Thyroid gland (tissue), 4 donors: ENCODE measurements around the gene LRRC4C. TPM values are rescaled to one million over a fixed set of nuclear protein-coding genes. Genes with fewer than 3 reads are reported as not detected.

Experiments
- DNase-seq, 2 donors: peaks; one replicate each; pipeline ENCODE4 v3.0.0-alpha.2; 2019
- H3K27ac ChIP-seq, 3 donors: fragments of 200-600 bp; sonication (generic); 1 replicate in 2 of 3; 2 replicates in 1 of 3; pipeline ENCODE4 v1.5.1; 2016 to 2019; ENCODE audit warnings: mild to moderate bottlenecking in 1 of 3, moderate library complexity in 1 of 3
- H3K27me3 ChIP-seq: fragments of 200-600 bp; sonication (generic); one replicate; pipeline ENCODE4 v1.5.1; 2019
- H3K36me3 ChIP-seq, 2 donors: fragments of 200-600 bp; sonication (generic); one replicate each; pipeline ENCODE4 v1.5.1; 2016 to 2019
- H3K4me1 ChIP-seq, 2 donors: fragments of 200-600 bp; sonication (generic); one replicate each; pipeline ENCODE4 v1.5.1; 2017 to 2019
- H3K4me3 ChIP-seq, 3 donors: fragments of 200-600 bp; sonication (generic); replicated peaks in 1 of 3; 1 replicate in 2 of 3; 2 replicates in 1 of 3; pipeline ENCODE4 v1.5.1; 2016; ENCODE audit warnings: mild to moderate bottlenecking in 1 of 3
- H3K9me3 ChIP-seq: fragments of 200-600 bp; sonication (generic); one replicate; pipeline ENCODE4 v1.5.1; 2017
- CTCF ChIP-seq, 6 experiments: fragments of 200-600 bp in 3 of 6; fragments of 450-650 bp in 3 of 6; sonication (generic) in 3 of 6; IDR thresholded peaks; one replicate each; pipeline ENCODE4 v1.5.1; 2016 to 2019; ENCODE audit warnings: antibody characterized with exemption in 6 of 6, mild to moderate bottlenecking in 2 of 6, inconsistent platforms in 1 of 6, moderate library complexity in 1 of 6
- POLR2A ChIP-seq, 2 donors: fragments of 450-650 bp; IDR thresholded peaks; one replicate each; pipeline ENCODE4 v1.6.1; 2017; ENCODE audit warnings: antibody characterized with exemption in 2 of 2, mild to moderate bottlenecking in 2 of 2, moderate library complexity in 1 of 2
- WGBS, 2 donors: methylation state at CpG; one replicate each; pipeline ENCODE4 v1.1.5; 2017; 5-methylcytosine and 5-hydroxymethylcytosine counted together
- intact Hi-C: fragments of 100-400 bp; cut with DNase I; formaldehyde crosslinking; loops from one replicate; pipeline ENCODE4 v1.15.1; 2023
- total RNA-seq, 4 donors: library from RNA; depleted of rRNA; stranded (reverse); fragments of >200 nt; gene quantifications; one replicate each; pipeline ENCODE4 v1.2.3, GENCODE V29; 2016

Gene LRRC4C
- total RNA-seq, 4 donors from 2014 or later: 4.6 to 13.9 (median 7.8) TPM

- Histone ChIP-seq H3K36me3 (no peaks in the 10 kb centered on the region), H3K27me3 (no peaks in the 10 kb centered on the region), H3K4me3 (peak overlapping the region in 1 of 3 donors; percentile 11), H3K9me3 (no peaks in the 10 kb centered on the region), H3K27ac (no peak overlapping the region), H3K4me1 (peaks cover 9 to 28% of the 10 kb centered on the region in 2 donors)
- 27 to 32% methylated on average over 7 of the region's 7 CpGs for WGBS, 2 donors
- TF ChIP-seq CTCF (IDR thresholded peaks at IDR 0.05) (no peak), POLR2A (IDR thresholded peaks at IDR 0.05) (no peak)
- DNase-seq: no peak
- intact Hi-C loops: no loop called here
Measured at GRCh38 chr11:41458641-41459040, 811 bp downstream of the LRRC4C start.

GRCh38 chr11:41458154-41458553 lies 1.3 kb downstream of the LRRC4C start:
- H3K4me3 ChIP-seq: no peak overlapping the region
- H3K9me3 ChIP-seq: no peaks in the 10 kb centered on the region
- intact Hi-C loops: no loop called here
- H3K4me1 ChIP-seq: peaks cover 9 to 28% of the 10 kb centered on the region in 2 donors
- no peak for TF ChIP-seq POLR2A (IDR thresholded peaks at IDR 0.05)
- no peak for TF ChIP-seq CTCF (IDR thresholded peaks at IDR 0.05)
- DNase-seq: no peak
- H3K36me3 ChIP-seq: no peaks in the 10 kb centered on the region
- no peaks in the 10 kb centered on the region for H3K27me3 ChIP-seq
- 29% methylated on average over 4 of the region's 4 CpGs for WGBS, 2 donors
- H3K27ac ChIP-seq: peak overlapping the region in 1 of 3 donors; percentile 5

- WGBS, 2 donors: 34 to 42% methylated on average over 3 of the region's 3 CpGs
- no peaks in the 10 kb centered on the region for H3K9me3 ChIP-seq
- no peaks in the 10 kb centered on the region for H3K36me3 ChIP-seq
- peak; percentile 85 to 87 for DNase-seq
- no peak for TF ChIP-seq CTCF (IDR thresholded peaks at IDR 0.05)
- TF ChIP-seq POLR2A (IDR thresholded peaks at IDR 0.05): no peak
- peak overlapping the region; percentile 5 to 74 (median 61) for H3K27ac ChIP-seq
- intact Hi-C loops: no loop called here
- no peak overlapping the region for H3K4me3 ChIP-seq
- no peaks in the 10 kb centered on the region for H3K27me3 ChIP-seq
- peaks cover 9 to 28% of the 10 kb centered on the region in 2 donors for H3K4me1 ChIP-seq
Measured at GRCh38 chr11:41457216-41458014, 2.0 kb downstream of the LRRC4C start.

- intact Hi-C loops: no loop called here
- peak; percentile 16 to 32 for DNase-seq
- H3K9me3 ChIP-seq: no peaks in the 10 kb centered on the region
- no peaks in the 10 kb centered on the region for H3K27me3 ChIP-seq
- no peak for TF ChIP-seq POLR2A (IDR thresholded peaks at IDR 0.05)
- TF ChIP-seq CTCF (IDR thresholded peaks at IDR 0.05): no peak
- peak overlapping the region; percentile 51 to 74 (median 61) for H3K27ac ChIP-seq
- no peak overlapping the region for H3K4me3 ChIP-seq
- peaks cover 13 to 28% of the 10 kb centered on the region in 2 donors for H3K4me1 ChIP-seq
- WGBS, 2 donors: 12 to 21% methylated on average over 1 of the region's 1 CpG
- no peaks in the 10 kb centered on the region for H3K36me3 ChIP-seq
Measured at GRCh38 chr11:41456269-41456668, 3.2 kb downstream of the LRRC4C start.

GRCh38 chr11:41451011-41451410 lies 8.4 kb downstream of the LRRC4C start:
- Histone ChIP-seq H3K27me3 (no peaks in the 10 kb centered on the region), H3K27ac (no peak overlapping the region), H3K4me3 (no peak overlapping the region), H3K4me1 (peaks cover 5 to 7% of the 10 kb centered on the region in 2 donors), H3K36me3 (no peaks in the 10 kb centered on the region), H3K9me3 (no peaks in the 10 kb centered on the region)
- no peak for DNase-seq
- TF ChIP-seq POLR2A (IDR thresholded peaks at IDR 0.05) (no peak), CTCF (IDR thresholded peaks at IDR 0.05) (no peak)
- intact Hi-C loops: no loop called here
- WGBS, 2 donors: 70 to 75% methylated on average over 3 of the region's 3 CpGs
